ENCODE data around the gene LRRC17.

Gene LRRC17

GRCh38 chr7:102912742-102913141 is at the start of gene LRRC17:
Gene LRRC17, plus strand, starts transcription at chr7:102913000. Its CDS starts 20,914 bp downstream, at chr7:102933914.
- DNase-seq: no peak

GRCh38 chr7:102864958-102865357 is 47.8 kb upstream of the LRRC17 start:
- DNase-seq: no peak

- no peak for DNase-seq
Observed at GRCh38 chr7:102866535-102867215, 46.1 kb upstream of the LRRC17 start.

GRCh38 chr7:102869195-102869594 is 43.6 kb upstream of the LRRC17 start:
- no peak for DNase-seq

GRCh38 chr7:102872460-102872859 is 40.3 kb upstream of the LRRC17 start:
- DNase-seq: no peak

- no peak for DNase-seq
Observed at GRCh38 chr7:102873470-102874165, 39.2 kb upstream of the LRRC17 start.

GRCh38 chr7:102874166-102874829 is 38.5 kb upstream of the LRRC17 start:
- no peak for DNase-seq

- DNase-seq: no peak
Observed at GRCh38 chr7:102874966-102875365, 37.8 kb upstream of the LRRC17 start.

GRCh38 chr7:102875700-102876295 is 37.0 kb upstream of the LRRC17 start:
- DNase-seq: no peak

- no peak for DNase-seq
Observed at GRCh38 chr7:102883098-102883860, 29.5 kb upstream of the LRRC17 start.

GRCh38 chr7:102888561-102889233 is 24.1 kb upstream of the LRRC17 start:
- DNase-seq: no peak

- DNase-seq: no peak
Observed at GRCh38 chr7:102889851-102890250, 22.9 kb upstream of the LRRC17 start.

- no peak for DNase-seq
Observed at GRCh38 chr7:102890292-102890970, 22.4 kb upstream of the LRRC17 start.

GRCh38 chr7:102890971-102891692 is 21.7 kb upstream of the LRRC17 start:
- DNase-seq: no peak

GRCh38 chr7:102891693-102892261 is 21.0 kb upstream of the LRRC17 start:
- no peak for DNase-seq

GRCh38 chr7:102892631-102893278 is 20.0 kb upstream of the LRRC17 start:
- DNase-seq: no peak

GRCh38 chr7:102895602-102896001 is 17.2 kb upstream of the LRRC17 start:
- no peak for DNase-seq

GRCh38 chr7:102896585-102896984 is 16.2 kb upstream of the LRRC17 start:
- no peak for DNase-seq

GRCh38 chr7:102897211-102897631 is 15.6 kb upstream of the LRRC17 start:
- no peak for DNase-seq

Measured in activated CD4-positive, alpha-beta T cell treated with anti-CD3 and anti-CD28 coated beads, Interleukin-2, amount 50 U/mL, for 1 hour (primary cell).